Stimulated activated CD4-positive, alpha-beta T cell treated with anti-CD3 and anti-CD28 coated beads, TNF-alpha, amount 100 ng/mL, for 1 hour (primary cell): Measurements from ENCODE around the gene MAP7D1.

Source experiments
- DNase-seq, 3 donors: peaks; one replicate each; pipeline ENCODE4 v3.0.0-alpha.2; 2020; ENCODE audit warnings: low read depth in 3 of 3, low spot score in 1 of 3

MAP7D1 gene

GRCh38 chr1:36126797-36127500 is 29.0 kb upstream of the MAP7D1 start:
- no peak for DNase-seq

GRCh38 chr1:36128126-36128904 is 27.6 kb upstream of the MAP7D1 start:
- DNase-seq, result no peak

- no peak for DNase-seq
Observed at GRCh38 chr1:36128905-36129206, 27.1 kb upstream of the MAP7D1 start.

- DNase-seq, result no peak
Observed at GRCh38 chr1:36132029-36132428, 23.9 kb upstream of the MAP7D1 start.

- DNase-seq, result no peak
Observed at GRCh38 chr1:36133484-36133883, 22.5 kb upstream of the MAP7D1 start.

GRCh38 chr1:36134031-36134430 is 21.9 kb upstream of the MAP7D1 start:
- no peak for DNase-seq

- DNase-seq, result no peak
Observed at GRCh38 chr1:36134505-36135329, 21.2 kb upstream of the MAP7D1 start.

- DNase-seq, result no peak
Observed at GRCh38 chr1:36135330-36135667, 20.7 kb upstream of the MAP7D1 start.

GRCh38 chr1:36135796-36136195 is 20.2 kb upstream of the MAP7D1 start:
- DNase-seq, result no peak

- DNase-seq, result no peak
Observed at GRCh38 chr1:36136535-36136934, 19.4 kb upstream of the MAP7D1 start.

GRCh38 chr1:36137226-36137625 is 18.7 kb upstream of the MAP7D1 start:
- DNase-seq, result no peak

- no peak for DNase-seq
Observed at GRCh38 chr1:36137776-36138175, 18.2 kb upstream of the MAP7D1 start.

- no peak for DNase-seq
Observed at GRCh38 chr1:36139521-36139920, 16.4 kb upstream of the MAP7D1 start.

- no peak for DNase-seq
Observed at GRCh38 chr1:36142121-36142520, 13.8 kb upstream of the MAP7D1 start.

GRCh38 chr1:36143424-36143823 is 12.5 kb upstream of the MAP7D1 start:
- no peak for DNase-seq

- DNase-seq, result no peak
Observed at GRCh38 chr1:36144413-36144812, 11.5 kb upstream of the MAP7D1 start.

GRCh38 chr1:36148821-36149236 is 7.1 kb upstream of the MAP7D1 start:
- DNase-seq, result no peak

GRCh38 chr1:36149237-36149972 is 6.6 kb upstream of the MAP7D1 start, which contains the start of gene TRAPPC3:
Gene TRAPPC3 (minus strand): TSS chr1:36149486. CDS start chr1:36149378, 108 bp downstream.
- DNase-seq, result peak; percentile 98 to 99 (median 98)

- DNase-seq, result no peak
Observed at GRCh38 chr1:36149973-36150295, 6.0 kb upstream of the MAP7D1 start.

GRCh38 chr1:36150296-36151133 is 5.4 kb upstream of the MAP7D1 start:
- peak in 1 of 3 donors; percentile 47 for DNase-seq
